IPS-NIHi7 (cell line): Measurements from ENCODE around the gene SLC25A41.

Experiments
- DNase-seq: peaks from one replicate; pipeline ENCODE4 v3.0.0; 2012; ENCODE audit warnings: mixed read lengths; ENCODE audit errors: extremely low spot score

SLC25A41 gene

DNA sequence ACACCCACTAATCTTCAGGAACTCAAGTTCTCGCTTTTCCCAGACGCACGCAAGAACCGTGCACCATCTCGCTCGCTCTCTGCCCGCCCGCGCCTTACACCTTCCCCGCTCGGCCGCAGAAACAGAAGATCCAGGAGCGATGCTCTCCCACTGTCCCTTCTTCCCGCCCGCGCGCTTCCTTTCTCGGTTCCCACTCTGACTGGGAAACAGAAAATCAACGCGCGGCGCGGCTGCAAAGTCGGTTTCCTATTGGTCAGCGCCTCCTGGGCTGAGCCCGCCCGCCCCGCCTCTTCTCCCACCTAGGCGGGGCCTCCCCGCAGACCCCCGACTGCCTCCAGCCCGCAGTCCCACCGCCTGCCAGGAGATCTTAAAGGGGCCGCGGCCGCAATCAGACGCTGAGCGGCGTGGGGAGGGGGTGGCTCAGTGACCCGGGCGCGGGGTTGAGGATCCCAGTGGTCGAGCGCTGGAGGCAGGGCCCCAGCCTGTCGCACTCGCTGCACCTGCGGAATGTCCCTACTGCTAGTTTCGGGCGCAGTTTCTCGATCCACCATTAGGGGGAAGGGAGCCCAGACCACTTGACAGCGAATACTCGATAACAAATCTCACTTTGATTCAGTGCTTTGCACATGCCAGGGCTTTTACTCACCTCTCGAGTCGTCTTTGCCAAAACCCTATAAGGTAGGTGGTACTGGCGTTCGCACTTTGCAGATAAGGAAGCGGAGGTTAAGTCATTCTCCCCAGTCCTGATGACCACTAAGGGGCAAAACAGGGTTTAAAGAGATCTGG is 26.7 kb upstream of the SLC25A41 start:
- peak; percentile 97 for DNase-seq

DNA sequence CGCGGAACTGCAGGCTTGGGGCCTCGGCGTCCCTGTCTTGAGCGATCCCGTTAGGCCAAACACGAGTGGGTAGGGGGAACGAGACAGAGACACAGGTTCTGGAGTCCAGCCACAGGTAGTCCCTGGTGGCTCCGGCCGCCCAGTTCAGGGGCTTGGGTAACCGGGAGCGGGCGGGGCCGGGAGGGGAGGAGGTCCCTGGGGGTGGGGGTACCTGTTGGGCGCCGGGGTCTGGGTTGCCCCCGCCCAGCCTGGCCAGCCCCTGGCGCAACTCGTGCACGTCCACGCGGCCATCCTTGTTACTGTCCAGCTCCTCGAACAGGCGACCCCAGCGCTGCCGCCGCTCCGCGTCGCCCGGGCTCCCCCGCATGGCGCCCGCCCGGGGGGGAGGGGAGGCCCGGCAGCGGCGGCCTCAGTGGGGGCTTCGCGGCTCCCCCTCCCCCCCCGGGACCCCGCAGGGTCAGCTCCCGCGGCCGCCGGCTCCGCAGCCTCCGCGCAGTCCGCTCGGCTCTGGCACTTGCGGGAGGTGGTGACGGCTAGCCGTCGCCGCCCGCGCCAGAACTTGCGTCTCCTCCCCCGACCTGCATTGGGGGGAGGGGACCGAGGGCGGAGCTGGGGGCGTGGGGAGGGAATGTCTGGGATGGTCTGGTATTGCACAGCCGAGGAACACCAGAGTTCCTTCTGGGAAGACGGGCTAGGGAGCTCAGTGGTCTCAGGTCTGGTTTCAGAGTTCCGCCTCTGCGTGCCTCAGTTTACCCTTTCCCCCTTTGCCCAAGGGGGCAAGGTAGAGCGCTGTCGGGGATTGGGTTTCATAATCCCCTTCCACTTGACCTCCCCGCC is 25.9 kb upstream of the SLC25A41 start, which contains the start of gene SLC25A23:
SLC25A23 (minus strand) TSS at position 531 of the 837 bp plus-strand sequence; CDS start at position 367, 164 bp downstream.
- peak; percentile 89 for DNase-seq

DNA sequence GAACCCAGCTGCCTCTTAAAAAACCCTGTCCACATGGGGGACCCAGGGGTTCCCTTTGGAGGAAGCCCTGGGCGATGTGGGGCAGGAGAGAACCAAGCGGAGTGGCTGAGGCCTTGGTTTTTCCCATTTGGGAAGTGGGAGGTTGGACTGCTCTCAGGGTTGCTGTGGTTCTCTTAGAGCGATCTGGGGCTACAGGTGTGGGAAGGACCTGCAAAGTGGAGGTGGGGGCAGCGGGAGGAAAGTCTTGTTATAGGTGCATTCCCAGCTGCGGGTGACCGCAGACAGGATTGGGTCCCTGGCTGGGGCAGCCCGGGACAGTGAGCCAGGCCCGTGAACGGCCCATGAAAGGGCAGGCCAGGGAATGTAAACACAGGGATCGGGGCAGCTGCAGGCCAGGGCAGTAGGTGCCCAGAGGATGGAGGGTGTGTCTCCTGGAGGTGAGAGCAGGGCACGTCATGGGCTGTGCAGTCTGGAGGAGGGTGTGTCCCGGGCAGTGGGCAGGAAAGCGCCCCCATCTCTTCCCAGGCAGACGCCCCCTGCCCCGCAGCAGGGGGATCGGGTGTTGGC is 25.2 kb upstream of the SLC25A41 start:
- peak; percentile 26 for DNase-seq

DNA sequence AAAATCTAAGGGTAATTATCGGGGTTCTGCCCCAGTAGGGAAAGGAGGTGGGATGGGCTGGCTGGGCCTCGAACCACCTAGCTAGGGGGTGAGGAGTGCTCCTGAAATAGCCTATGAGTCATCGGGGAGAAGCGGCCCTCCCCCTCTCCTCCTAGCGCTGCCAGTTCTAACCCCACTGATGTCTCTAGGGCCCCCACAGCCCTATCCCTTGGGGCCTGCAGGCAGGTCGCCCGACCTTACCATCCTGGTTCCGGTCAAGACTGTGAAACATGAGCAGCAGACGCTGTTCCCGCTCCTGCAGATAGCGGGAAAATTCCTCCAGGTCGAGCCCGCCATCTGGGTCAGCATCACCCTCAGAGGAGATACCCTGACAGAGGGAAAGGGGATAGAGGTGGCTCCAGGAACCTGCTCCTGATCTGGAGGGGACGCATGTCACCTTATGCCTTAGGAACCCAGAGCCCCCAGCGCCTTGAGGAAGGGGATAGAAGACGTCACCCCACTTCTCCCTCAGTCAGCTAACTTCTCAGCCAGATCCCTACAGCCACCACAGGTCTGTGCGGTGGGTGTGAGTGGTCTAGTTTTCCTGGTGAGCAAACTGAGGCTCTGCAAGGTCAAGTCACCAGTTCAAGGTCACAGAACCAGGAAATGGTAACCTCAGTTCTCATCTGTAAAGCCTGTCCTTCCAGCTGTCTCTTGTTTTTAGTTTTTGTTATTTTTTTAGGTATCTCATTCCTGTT is 24.6 kb upstream of the SLC25A41 start:
- peak; percentile 28 for DNase-seq

DNA sequence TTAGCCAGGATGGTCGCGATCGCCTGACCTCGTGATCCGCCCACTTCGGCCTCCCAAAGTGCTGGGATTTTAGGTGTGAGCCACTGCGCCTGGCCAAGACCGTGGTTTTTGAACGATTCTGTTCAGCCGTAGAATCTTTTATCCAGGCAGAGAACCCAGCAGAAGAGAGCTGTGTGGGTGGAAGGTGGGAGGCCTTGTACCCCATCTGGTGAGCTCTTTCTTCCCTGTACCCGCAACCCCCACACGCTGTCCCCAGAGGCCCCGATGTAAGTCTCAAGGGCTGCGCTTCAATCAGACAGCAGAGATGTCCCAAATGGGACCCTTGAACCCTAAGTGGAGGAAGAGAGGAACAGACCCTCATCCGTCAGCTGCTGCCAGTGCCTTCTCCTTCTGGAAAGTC is 22.4 kb upstream of the SLC25A41 start:
- DNase-seq: no peak

DNA sequence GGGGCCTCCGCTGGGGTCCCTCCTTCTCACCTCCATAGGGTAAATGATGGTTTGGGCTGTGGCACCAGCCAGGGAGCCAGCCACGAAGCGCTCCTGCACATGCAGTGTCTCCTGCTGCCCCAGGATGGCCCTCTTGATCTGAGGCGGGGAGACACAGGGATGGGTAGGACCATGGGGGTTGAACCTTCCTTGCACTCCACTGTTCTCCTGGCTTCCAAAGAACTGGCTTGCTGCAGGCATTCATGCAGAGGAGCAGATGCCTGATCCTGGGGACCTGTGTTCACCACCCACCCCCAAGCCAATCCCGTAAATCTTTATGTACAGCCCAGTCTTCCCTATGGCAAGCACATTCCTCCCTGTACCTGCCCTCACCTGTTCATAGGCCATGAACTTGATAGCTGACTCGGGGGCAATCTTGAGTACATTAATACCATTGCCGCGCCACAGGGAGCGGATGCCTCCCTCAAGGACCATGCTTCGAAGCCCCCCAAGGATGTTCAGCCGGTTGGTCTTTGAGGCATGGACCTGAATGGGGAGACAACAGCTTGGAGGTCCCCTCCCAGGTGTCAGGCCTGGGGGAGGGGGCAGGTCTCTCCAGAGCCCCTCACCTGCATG is 20.5 kb upstream of the SLC25A41 start:
- no peak for DNase-seq

DNA sequence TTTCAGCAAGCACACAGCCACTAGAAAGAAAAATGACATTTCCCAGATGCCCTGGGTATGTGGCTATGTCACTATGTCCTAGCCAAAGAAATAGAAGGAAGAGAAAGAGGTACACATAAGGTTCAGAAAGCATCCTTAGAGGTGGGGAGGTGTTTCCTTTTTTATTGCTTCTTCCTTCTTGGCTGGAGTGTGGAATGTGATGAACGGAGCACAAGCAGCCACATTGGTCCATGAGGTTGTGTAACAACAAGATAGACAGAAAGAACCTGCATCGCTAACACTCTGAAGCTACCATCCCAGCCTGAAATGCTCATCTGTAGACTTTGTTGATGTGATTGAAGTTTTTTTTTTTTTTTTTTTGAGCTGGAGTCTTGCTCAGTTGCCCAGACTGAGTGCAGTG is 19.3 kb upstream of the SLC25A41 start:
- no peak for DNase-seq

DNA sequence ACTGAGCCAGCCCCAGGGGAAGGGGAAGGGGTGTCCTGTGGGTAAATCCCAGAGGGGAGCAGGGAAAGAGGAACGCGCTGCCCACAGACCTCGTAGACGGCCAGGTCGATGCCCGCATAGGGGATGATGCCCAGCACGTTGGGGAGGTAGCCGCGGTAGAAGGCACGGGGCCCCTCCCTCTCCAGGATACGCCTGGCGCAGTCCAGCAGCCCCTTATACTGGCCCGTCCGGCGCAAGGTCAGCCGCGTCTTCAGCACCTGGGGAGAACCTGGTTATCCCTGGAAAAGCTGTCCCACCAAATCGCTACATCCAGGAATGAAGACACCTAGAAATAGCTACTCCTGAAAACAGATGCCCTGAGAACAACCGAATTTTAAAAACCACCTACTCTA is 18.7 kb upstream of the SLC25A41 start:
- no peak for DNase-seq

DNA sequence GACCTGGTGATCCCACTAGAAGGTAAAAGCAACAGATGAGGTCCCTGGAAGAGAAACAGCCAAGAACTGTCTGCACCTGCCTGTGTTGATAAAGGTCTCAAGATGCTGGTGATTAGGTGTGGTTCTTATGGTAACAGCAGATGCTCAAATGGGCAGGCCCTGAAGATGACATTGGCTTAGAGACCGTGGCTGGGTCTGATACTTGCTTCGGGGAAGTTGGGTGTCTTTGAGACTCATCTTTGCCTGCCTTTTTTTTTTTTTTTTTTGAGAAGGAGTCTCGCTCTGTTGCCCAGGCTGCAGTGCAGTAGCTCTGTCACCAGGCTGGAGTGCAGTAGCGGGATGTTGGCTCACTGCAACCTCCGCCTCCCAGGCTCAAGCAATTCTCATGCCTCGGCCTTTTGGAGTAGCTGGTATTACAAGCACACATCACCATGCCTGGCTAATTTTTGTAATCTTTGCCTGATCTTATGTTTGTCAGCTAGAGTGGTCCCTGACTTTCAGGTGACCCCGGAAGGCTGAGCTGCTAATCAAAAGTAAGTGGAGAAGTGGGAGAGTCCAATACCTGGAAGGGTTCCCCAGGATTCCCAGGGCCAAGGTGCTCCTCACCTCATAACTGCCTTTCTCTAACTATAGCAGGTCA is 18.1 kb upstream of the SLC25A41 start:
- no peak for DNase-seq

DNA sequence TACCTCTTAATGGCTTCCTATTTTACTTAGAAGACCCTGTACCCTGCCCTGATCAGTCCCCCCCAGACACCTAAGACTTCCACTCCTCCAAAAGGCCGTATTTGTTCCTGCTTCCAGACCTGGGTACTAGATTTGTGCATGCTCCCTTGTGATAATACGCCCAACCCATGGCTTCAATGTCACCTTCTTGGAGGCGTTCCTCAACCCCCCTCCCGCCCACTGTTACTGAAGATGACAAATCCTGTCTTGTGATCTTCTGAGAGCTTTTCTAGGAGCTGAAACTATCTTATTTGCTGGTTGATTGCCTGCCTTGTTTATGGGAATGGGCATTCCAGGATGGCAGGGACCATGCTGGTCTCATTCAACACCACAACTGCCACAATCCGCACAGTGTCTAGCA is 16.6 kb upstream of the SLC25A41 start:
- DNase-seq: no peak

DNA sequence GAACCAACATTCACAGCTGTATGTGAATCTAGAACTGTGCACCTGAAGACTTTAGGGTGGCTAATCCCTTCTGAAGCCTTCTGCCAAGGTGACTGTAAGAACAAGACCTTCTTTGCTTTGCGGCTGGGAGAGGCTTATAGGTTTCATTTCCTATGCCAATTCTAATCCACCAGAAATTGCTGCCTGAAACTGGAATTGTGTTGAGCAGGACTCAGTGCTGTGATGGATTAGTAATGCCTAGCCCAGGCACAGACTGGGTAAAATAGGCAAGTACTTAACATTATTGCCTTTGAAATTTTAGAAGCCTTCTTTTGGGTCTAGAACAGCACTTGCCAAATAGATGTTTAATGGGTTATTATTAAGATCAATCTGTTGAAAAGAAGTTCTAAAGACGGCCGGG is 14.5 kb upstream of the SLC25A41 start:
- DNase-seq: no peak

DNA sequence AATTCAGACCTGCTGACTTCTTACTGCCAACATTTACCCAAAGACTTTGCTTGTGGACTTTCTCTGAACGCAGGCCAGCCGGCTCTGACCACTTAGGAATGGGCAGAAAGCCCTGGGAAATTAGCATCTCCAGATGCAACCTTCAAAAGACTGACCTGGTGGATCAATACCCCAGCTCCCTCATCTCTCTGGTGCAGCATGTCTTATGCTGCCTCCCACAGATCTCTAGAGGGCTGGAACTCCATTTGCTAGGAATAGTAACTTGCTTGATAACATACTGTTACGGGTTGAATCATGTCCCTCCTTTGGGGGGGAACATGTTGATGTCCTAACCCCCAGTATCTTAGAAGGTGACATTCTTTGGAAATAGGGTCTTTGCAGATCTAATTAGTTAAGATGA is 12.9 kb upstream of the SLC25A41 start:
- no peak for DNase-seq

DNA sequence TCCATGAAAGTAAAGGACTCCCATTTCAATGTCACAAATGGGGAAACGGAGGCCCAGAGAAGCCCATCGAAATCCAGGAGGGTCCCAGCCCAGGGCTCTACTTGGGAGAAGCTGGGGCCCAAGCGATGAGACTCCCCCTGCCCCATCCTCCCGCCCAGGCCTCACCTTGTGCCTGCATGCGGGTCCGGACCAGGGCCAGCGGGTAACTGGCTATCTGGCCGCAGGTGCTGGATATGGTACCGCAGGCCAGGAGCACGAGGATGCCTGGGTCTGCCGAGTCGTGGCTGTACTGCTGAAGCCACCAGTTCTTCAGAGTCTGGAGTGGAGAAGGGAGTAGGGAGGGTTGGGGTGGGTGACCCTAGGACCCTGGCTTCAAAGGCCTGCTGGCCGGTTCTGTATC is 10.4 kb upstream of the SLC25A41 start:
- DNase-seq: no peak

DNA sequence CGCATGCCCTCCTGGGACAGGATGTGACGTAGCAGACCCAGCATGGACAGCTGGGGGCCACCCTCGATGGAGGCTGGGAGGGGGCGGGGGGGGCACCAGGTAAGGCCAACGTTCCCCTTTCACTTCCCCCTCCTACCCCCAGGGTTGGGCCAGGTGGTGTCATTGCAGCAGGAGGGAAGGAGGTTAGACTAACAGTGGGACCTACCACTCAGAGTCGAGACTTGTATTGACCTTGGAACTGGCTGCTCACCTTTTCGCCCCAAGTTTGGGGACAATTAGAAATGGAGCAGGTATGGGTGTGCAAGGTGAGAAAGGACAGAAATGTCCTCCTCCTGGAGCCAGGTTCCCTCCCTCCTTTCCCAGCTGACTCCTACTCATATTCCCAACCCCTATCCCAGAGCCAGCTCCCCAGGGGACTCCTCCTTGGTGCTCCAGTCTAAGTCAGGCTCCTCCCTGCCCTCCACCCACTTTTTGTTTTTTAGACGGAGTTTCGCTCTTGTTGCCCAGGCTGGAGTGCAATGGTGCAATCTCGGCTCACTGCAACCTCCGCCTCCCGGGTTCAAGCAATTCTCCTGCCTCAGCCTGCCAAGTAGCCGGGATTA is 8.6 kb upstream of the SLC25A41 start:
- DNase-seq: no peak

DNA sequence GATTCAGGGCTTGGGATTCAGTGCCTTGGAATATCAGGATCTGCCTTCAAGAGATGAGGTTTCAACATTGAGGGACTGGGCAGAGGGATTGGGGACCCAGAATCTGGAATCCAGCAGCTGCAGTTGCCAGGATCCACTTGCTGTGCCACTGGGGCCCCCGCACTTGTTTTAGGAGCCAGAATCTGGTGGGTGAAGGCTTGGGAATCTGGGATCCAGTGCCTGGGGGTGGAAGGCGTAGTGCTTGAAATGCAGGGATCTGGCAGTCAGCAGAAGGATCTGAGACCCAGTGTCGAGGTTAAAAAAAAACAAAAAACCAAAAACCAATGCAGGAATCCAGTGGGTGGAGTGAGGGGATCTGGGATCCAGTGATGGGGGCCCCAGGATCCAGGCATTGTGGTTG is 7.3 kb upstream of the SLC25A41 start:
- DNase-seq: no peak

DNA sequence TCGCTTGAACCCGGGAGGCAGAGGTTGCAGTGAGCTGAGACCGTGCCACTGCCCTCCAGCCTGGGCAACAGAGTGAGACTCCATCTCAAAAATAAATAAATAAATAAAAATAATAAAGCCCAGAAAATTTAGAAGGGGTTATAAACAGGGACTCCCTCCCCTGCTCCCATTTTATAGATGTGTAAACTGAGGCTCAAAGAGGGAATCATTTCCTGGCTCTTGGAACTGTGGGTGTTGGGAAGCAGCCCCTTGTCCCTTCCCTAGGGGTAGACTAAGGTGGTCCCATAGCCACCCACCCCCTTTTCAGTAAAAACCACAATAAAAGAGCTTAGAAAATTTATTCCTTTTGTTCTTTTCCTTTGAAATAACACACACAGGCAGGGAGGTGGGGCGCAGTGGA is 6.2 kb upstream of the SLC25A41 start:
- no peak for DNase-seq

DNA sequence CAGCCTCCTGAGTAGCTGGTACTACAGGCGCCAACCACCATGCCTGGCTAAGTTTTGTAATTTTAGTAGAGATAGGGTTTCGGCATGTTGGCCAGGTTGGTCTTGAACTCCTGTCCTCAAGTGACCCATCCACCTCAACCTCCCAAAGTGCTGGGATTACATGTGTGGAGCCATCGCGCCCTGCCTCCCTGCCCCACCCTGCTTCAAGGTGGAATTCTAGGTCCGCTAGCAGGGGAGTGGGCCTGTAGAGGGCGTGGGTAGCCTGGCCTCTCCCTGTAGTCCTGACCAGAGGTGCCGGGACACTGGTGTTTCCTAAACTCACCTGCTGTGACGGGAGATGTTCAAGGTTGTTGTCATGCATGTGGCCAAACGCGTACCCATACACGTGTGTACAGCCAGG is 398 bp downstream of the SLC25A41 start:
- no peak for DNase-seq

DNA sequence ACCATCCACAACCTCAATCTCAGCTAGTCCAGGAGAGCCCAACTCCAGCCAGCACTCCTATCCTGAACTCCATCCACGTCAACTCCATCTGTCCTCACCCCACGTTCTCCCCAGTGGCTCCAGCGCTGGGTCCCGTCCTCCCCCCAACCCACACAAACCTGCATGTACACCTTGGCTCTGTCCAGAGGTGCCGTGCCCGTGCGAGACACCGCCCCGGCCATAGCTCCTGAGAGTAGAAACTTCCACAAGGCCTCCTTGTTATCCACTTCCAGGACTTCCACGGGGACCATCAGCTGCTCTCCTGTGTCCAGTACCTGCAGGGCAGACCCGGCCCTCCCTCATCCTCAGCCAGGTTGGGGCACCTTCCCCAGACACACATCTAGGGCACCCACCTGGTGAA is 1.7 kb downstream of the SLC25A41 start:
- DNase-seq: no peak

DNA sequence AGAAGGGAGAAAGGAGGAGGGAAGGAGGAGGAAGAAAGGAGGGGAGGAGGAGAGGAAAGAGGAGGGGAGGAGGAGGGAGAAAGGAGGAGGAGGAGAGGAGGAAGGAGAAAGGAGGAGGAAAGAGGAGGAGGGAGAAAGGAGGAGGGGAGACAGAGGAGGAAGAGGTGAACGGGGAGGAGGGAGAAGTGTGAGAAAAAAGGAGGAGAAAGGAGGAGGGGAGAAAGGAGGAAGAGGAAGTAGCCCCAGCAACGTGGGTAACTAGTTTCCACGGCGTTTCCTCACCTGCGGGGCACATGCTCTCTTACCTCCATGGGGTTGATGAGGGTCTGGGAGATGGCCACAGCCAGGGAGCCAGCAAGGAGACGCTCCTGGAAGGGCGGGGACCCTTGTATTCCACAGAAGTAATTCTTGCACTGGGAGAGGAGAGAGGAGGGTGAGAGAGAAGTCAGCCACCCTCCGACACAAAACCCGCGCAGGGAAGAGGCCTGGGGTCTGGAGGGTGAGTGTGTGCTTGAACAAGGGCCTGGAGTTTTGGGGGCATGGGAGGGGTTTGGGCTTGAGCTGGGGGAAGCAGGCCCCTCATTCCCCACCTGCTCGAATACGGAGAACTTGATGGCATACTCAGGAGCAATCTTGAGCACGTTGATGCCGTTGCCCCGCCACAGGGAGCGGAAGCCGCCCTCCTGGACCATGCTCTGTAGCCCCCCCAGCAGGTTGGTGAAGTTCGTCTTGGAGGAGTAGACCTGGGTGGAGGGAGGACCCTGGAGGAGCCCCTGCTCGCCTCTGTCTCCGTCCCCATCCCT is 3.9 kb downstream of the SLC25A41 start:
- no peak for DNase-seq
